Fibroblast of lung (primary cell): Measurements from ENCODE around the gene RAB31. TPM values are rescaled to one million over a fixed set of nuclear protein-coding genes. Genes with fewer than 3 reads are reported as not detected.

Experiments used
- DNase-seq, 2 donors: peaks; one replicate each; pipeline versions ENCODE4 v3.0.0 to v3.0.0-alpha.2; 2010; ENCODE audit warnings: low read depth in 2 of 2
- H2AFZ ChIP-seq: 2 replicates; pipeline ENCODE4 v1.5.1; 2012; ENCODE audit warnings: low read length, control low read depth, inconsistent platforms
- H3K27ac ChIP-seq: 2 replicates; pipeline ENCODE4 v1.5.1; 2011; ENCODE audit warnings: low read length, control low read depth; ENCODE audit not compliant: insufficient read depth
- H3K27me3 ChIP-seq: 2 replicates; pipeline ENCODE4 v1.5.1; 2011; ENCODE audit warnings: mild to moderate bottlenecking, low read length; ENCODE audit not compliant: control insufficient read depth, insufficient read depth
- H3K36me3 ChIP-seq: 2 replicates; pipeline ENCODE4 v1.5.1; 2011; ENCODE audit warnings: low read length; ENCODE audit not compliant: control insufficient read depth, insufficient read depth
- H3K4me1 ChIP-seq: 2 replicates; pipeline ENCODE4 v1.5.1; 2011; ENCODE audit warnings: low read length; ENCODE audit not compliant: control insufficient read depth, insufficient read depth; ENCODE audit errors: extremely low read depth
- H3K4me2 ChIP-seq: 2 replicates; pipeline ENCODE4 v1.5.1; 2011; ENCODE audit warnings: low read length, control low read depth; ENCODE audit not compliant: insufficient read depth; ENCODE audit errors: extremely low read depth
- H3K4me3 ChIP-seq, 4 experiments: fragments of 200-600 bp in 1 of 4; sonication (generic) in 1 of 4; replicated peaks in 1 of 4; 2 replicates each; pipeline ENCODE4 v1.5.1; 2011 to 2016; ENCODE audit warnings: low read length in 4 of 4, low read depth in 3 of 4, mild to moderate bottlenecking in 3 of 4, control low read depth in 2 of 4, inconsistent platforms in 1 of 4, mixed read lengths in 1 of 4; ENCODE audit not compliant: insufficient read depth in 1 of 4; ENCODE audit errors: control extremely low read depth in 1 of 4
- H3K79me2 ChIP-seq: 2 replicates; pipeline ENCODE4 v1.5.1; 2012; ENCODE audit warnings: mild to moderate bottlenecking, low read length, inconsistent platforms; ENCODE audit not compliant: control insufficient read depth, insufficient read depth
- H3K9ac ChIP-seq: 2 replicates; pipeline ENCODE4 v1.5.1; 2011; ENCODE audit warnings: mild to moderate bottlenecking, low read length, control low read depth; ENCODE audit not compliant: insufficient read depth
- H3K9me3 ChIP-seq: 2 replicates; pipeline ENCODE4 v1.5.1; 2012; ENCODE audit warnings: low read depth, low read length; ENCODE audit not compliant: control insufficient read depth, insufficient read depth
- H4K20me1 ChIP-seq: 2 replicates; pipeline ENCODE4 v1.5.1; 2011; ENCODE audit warnings: low read length; ENCODE audit not compliant: control insufficient read depth, insufficient read depth; ENCODE audit errors: extremely low read depth
- CTCF ChIP-seq, 2 donors: IDR thresholded peaks in 1 of 2; conservative IDR thresholded peaks in 1 of 2; 1 replicate in 1 of 2; 2 replicates in 1 of 2; pipeline ENCODE4 v1.5.1; 2011 to 2012; ENCODE audit warnings: low read length in 2 of 2, control low read depth in 1 of 2, inconsistent platforms in 1 of 2, low read depth in 1 of 2, mild to moderate bottlenecking in 1 of 2
- EZH2 ChIP-seq: IDR thresholded peaks from 2 replicates; pipeline ENCODE4 v1.5.1; 2012; ENCODE audit warnings: low read length, control low read depth, mild to moderate bottlenecking; ENCODE audit errors: missing control alignments
- polyA plus RNA-seq, 2 donors: library from polyadenylated mRNA; depleted of rRNA in 1 of 2; stranded (reverse) in 1 of 2; unstranded in 1 of 2; fragments of >200 nt; gene quantifications; 2 replicates each; pipeline ENCODE4 v1.2.1, GENCODE V29; 2011 to 2012; ENCODE audit warnings: missing spikeins in 1 of 2
- total RNA-seq: library from RNA; depleted of rRNA; stranded (reverse); fragments of >200 nt; gene quantifications from 2 replicates; pipeline ENCODE4 v1.2.1, GENCODE V29; 2014

RAB31 gene
- total and polyA plus RNA-seq, 2 donors (not counting 1 experiment from before 2014, with no cell fraction given), result 29.6 to 47.1 TPM

GRCh38 chr18:9715088-9715343 is 6.9 kb downstream of the RAB31 start:
- Histone ChIP-seq H3K4me1 (peaks cover 7% of the 10 kb centered on the region), H3K9ac (no peak overlapping the region), H3K27me3 (no peaks in the 10 kb centered on the region), H3K4me3 (no peak overlapping the region), H2AFZ (no peak overlapping the region), H3K9me3 (no peaks in the 10 kb centered on the region), H3K4me2 (no peak overlapping the region), H3K27ac (no peak overlapping the region), H3K36me3 (no peaks in the 10 kb centered on the region), H3K79me2 (peaks cover 8% of the 10 kb centered on the region), H4K20me1 (no peaks in the 10 kb centered on the region)
- no peak for DNase-seq
- TF ChIP-seq EZH2 (no peak), CTCF (conservative IDR thresholded peaks at IDR 0.05 in 1 of 2, IDR thresholded peaks at IDR 0.05 in 1 of 2; ENCODE audit: low read depth in 1 of 2, low read length in 2 of 2) (no peak)

- no peak for TF ChIP-seq CTCF (conservative IDR thresholded peaks at IDR 0.05 in 1 of 2, IDR thresholded peaks at IDR 0.05 in 1 of 2; ENCODE audit: low read depth in 1 of 2, low read length in 2 of 2)
- no peak for TF ChIP-seq EZH2
- DNase-seq, result no peak
- H4K20me1 ChIP-seq, result no peaks in the 10 kb centered on the region
- H3K27me3 ChIP-seq, result no peaks in the 10 kb centered on the region
- peaks cover 10% of the 10 kb centered on the region for H3K79me2 ChIP-seq
- no peaks in the 10 kb centered on the region for H3K36me3 ChIP-seq
- no peak overlapping the region for H2AFZ ChIP-seq
- H3K4me3 ChIP-seq, result no peak overlapping the region
- no peaks in the 10 kb centered on the region for H3K9me3 ChIP-seq
- H3K4me1 ChIP-seq, result peaks cover 6% of the 10 kb centered on the region
- no peak overlapping the region for H3K4me2 ChIP-seq
- H3K27ac ChIP-seq, result no peak overlapping the region
- no peak overlapping the region for H3K9ac ChIP-seq
Measured at GRCh38 chr18:9715978-9716774, 8.1 kb downstream of the RAB31 start.

GRCh38 chr18:9716780-9717563 is 8.9 kb downstream of the RAB31 start:
- H3K4me1 ChIP-seq, result peaks cover 6% of the 10 kb centered on the region
- H3K79me2 ChIP-seq, result peaks cover 10% of the 10 kb centered on the region
- no peak overlapping the region for H2AFZ ChIP-seq
- H4K20me1 ChIP-seq, result no peaks in the 10 kb centered on the region
- DNase-seq, result no peak
- H3K4me3 ChIP-seq, result no peak overlapping the region
- H3K9ac ChIP-seq, result no peak overlapping the region
- TF ChIP-seq EZH2 (no peak), CTCF (conservative IDR thresholded peaks at IDR 0.05 in 1 of 2, IDR thresholded peaks at IDR 0.05 in 1 of 2; ENCODE audit: low read depth in 1 of 2, low read length in 2 of 2) (no peak)
- no peaks in the 10 kb centered on the region for H3K9me3 ChIP-seq
- H3K27ac ChIP-seq, result no peak overlapping the region
- H3K27me3 ChIP-seq, result no peaks in the 10 kb centered on the region
- H3K36me3 ChIP-seq, result no peaks in the 10 kb centered on the region
- H3K4me2 ChIP-seq, result no peak overlapping the region
